NCI-H1930 (cell line): Measurements from ENCODE around the gene RTL5.

Source experiments
- DNase-seq, 2 experiments: peaks; one replicate each; lab custom pipeline; 2025; lab: John Stamatoyannopoulos, UW

The RTL5 gene

DNA sequence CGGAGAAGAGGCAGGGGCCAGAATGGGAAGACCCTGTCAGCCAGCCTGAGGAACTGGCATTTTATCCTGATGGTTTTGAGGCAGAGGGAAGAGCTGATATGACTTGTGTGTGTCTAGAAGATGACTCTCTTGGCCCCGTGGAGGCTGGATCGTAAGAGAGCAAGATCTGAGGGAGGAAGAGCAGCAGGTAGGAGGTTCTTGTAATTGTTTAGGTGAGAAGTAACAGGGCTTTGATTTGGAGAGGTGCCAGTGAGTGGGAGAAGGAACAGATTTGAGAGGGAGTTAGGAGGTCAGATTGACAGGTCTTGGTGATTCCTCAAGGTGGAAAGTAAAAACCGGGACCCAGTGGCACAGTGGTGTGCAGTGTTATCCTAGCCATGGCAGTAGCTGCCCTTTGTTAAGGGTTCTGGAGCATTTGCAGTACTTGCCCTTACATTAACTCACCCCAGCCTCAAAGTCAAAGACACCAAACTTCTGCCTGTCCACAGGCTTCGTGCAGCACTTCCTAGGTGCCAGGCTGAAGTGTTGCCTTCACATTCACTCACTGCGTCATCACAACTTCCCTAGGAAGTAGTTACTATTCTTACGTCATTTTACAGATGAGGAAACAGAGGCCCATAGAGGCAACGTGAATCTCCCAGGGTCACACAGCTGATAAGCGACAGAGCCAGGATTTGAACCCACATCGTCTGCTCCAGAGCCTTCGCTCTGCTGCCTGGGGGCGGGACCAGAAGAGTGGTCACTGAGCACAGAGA, 23.7 kb downstream of the RTL5 start:
- DNase-seq = no peak

GRCh38 chrX:72107320-72107719, 24.4 kb downstream of the RTL5 start:
- no peak for DNase-seq

DNA sequence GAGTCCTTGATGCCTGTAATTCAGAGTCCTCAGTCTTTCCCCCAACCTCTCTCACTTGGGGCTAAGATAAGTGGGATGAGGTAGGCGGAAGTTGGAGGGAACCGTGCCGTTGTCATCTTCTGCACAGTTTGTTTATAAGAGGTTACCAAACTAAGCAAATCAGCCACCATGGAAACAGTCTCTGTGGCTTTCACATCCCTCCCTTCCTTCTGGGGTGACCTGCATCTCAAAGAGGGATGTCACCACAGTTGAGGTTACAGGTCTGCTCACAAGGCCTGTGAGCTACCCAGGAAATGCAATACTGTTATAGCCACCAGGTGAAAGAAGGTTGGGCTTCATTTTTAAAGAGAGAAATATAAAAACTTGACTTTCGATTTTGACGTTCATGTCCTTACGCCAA, 26.3 kb downstream of the RTL5 start:
- DNase-seq = no peak

DNA sequence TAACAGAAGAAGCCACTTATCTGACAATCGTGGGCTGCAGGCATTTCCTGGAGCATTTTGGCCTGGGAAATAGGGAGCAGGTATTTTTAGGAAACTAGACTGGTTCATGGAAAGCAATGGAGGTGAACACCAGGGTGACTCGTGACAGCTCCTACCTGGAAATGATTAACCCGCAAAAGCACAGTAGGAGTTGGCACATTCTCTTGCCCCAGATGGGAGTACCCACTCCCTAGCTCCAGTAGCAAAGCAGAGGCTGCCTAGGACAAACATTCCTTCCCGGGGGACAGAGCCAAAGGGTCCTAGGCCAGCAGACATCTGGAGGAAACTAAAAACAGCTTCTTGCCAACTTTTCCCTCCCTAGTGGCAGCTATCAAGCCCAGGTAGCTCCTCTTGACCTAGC, 29.0 kb downstream of the RTL5 start:
- DNase-seq = no peak

DNA sequence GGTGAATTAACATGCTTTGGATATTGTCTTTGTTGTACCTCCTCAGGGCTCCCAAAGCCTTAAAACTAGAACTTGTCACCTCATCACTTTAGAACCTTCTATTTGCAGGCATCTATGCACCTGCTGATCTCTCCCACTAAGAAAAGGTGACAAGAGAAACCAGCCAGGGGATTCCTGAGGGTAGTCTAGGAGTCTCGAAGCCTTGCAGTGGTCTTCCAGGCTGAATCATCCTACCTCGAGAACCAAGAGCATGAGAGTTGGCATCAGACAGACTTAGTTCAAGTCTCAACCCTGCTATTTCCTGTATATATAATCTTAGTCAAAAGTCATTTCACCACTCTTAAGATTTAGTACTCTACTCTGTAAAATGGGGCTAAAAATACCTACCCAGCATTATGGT, 29.6 kb downstream of the RTL5 start:
- no peak for DNase-seq

DNA sequence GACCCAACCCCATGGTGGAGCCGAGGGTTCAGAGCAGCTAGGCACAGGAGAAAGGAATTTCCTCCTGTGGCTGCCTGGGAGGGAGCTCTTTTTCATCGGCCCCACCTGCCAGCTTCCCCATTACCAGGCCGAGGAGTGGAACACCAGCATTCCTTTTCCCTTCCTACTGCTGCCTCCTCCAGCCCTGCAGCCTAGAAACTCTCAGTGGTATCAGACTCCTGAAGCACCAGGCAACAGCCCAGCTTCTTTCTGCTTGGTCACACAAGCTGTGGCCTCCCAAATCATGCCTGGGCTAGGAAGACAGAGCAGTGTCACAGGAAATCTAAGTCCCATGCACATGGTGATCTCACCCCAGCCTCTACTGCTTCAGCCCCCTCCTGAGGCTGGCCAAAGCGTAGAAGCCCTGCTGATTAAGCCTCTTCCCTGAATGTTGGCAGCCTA, 30.1 kb downstream of the RTL5 start:
- no peak for DNase-seq

- no peak for DNase-seq
Measured at GRCh38 chrX:72100824-72101351, 30.8 kb downstream of the RTL5 start.

DNA sequence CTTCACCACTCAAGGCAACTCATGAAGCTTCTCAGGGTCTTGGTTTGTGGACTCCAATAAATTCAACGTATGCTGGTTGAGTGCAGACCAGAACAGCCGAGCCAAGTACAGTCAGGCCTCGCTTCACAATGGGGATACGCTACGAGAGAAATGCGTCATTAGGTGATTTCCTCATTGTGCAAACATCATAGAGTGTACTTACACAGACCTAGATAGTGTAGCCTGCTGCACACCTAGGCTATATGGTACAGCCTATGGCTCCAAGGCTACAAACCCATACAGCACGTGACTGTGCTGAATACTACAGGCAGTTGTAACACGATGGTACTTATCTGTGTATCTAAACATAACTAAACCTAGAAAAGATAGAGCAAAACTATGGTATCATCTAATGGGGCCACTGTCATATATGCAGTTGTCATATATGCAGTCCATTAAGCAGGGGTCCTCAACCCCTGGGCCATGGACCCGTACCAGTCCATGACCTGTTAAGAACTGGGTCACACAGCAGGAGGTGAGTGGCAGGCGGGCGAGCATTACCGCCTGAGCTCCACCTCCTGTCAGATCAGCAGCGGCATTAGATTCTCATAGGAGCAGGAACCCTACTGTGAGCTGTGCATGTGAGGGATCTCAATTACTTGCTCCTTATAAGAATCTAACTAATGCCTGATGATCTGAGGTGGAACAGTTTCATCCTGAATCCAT, 31.5 kb downstream of the RTL5 start:
- DNase-seq = no peak

DNA sequence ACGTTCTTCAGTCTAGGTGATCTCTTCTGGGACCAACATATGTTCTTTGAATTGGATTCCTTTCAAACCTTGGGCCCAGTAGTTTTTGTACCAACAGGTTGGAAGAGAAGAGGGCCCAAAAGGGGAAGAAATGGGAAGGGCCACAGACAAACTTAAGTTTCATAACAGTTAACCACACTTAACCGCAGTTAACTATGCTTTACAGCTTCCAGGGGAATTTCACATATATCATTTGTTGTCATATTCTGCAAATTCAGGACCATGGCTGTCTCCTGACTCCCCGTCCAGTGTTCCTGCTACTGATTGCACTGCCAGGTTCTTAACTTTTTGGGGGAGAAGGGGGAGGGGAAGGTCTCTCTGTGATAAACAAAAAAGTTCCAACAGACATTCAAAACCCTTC, 34.6 kb downstream of the RTL5 start:
- no peak for DNase-seq

DNA sequence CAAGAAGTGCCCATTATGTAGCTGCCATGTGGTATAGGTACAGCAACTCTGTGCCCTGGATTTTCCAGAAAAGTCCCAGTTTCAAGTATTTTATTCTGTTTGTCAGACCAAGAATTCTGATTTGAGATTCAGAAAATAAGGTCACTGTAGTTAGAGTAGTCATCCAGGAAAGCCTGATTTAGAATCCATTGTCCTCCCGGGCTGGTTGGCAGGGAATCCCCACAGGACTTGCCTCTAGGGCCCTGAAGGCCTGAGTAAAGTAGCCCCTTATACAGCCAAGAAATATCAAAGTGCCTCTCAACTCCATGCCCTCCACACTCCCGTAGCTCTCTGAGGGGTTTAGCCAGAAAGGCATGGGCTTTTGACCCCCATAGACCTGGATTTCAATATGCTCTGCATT, 36.3 kb downstream of the RTL5 start:
- DNase-seq = no peak

GRCh38 chrX:72094894-72095293, 36.8 kb downstream of the RTL5 start:
- DNase-seq = no peak

GRCh38 chrX:72089254-72089653, 42.5 kb downstream of the RTL5 start:
- no peak for DNase-seq

DNA sequence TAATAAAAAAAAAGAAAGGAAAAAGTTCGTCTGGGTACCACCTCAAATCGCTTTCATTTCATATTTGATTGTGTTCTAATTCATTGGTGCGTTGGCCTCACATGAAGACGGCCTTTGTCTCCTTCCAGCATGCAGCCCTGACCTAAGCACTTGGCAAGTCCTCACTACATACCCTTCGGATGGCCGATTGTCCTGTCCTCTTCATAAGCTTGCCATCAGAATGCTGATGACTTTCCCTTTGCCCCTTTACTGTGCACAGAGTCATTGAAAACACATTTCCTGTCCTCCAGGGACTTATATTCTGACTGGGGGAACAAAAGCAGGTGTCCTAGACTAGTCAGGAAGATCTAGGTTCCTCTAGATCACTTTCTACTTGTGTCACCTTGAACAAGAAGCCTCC, 43.0 kb downstream of the RTL5 start:
- no peak for DNase-seq

- DNase-seq = no peak
Measured at GRCh38 chrX:72086995-72087394, 44.7 kb downstream of the RTL5 start.

DNA sequence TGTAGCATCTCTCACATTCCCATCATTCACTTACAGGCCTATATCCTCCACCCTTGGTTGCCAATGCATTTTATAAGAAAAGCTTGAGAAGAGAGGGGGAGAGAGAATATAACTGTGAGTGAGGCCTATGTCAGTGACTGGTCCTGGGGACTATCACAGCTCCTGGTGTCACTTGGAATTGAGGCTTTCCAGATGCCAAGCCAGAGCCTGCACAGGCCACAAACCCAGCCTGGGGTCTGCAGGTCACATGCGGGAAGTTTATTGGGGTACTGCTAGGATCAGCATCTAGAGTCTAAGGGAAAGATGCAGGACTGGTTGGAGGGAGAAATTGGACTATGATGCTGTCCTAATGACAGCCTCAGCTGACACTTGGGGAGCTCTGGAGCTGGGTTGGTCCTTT, 47.6 kb downstream of the RTL5 start:
- DNase-seq = no peak

DNA sequence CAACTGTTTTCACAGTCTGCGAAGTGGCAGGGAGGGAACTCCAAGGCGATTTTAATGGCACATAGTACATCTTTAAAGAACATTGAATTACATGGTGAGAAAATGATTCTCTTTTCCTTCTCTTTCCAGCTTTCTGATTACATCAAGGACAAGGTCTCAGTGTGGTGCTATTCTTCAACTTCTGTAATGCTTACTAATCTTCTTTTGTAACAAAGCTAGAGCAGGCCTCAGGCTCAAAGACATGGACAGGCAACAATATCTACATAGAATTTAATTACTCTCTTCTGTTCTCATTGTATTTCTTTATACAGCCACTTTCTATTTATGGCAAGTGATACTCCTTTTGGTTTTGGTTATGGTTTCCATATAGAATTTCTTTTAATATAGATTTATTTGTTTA, 48.4 kb downstream of the RTL5 start:
- DNase-seq = no peak

DNA sequence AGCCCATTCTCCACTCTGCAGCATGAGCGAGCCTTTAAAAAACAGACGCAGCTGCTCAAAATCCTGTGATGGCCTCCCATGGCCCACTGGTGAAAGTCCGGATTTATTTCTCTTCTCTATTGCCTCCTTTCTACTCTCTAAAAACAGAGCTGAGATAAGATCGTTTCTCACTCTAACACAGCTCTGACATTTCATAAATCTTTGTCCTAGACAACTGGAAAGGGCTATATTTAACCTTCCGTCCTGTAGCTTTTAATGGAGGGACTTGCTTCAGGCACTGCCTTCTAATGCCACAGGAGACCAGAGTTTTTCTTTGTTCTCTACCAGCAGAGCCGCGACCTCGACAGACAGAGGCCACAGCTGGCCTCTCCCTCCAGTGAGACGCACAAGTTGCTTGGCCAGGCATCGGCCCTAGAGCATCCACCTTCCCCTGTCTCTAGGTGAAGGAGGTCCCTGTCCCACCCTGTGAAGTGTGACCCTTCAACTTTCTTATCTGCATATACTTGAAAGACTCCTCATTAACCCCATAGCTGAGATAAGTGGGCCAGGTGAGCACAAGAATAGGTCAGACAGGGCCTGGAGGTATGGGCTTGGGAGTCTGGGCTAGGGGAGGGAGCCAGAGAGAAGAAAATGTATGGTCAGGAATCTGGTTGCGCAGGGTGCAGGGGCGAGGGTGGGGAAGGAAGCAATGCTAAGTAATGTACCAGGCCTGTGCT, 50.0 kb downstream of the RTL5 start:
- DNase-seq = no peak

DNA sequence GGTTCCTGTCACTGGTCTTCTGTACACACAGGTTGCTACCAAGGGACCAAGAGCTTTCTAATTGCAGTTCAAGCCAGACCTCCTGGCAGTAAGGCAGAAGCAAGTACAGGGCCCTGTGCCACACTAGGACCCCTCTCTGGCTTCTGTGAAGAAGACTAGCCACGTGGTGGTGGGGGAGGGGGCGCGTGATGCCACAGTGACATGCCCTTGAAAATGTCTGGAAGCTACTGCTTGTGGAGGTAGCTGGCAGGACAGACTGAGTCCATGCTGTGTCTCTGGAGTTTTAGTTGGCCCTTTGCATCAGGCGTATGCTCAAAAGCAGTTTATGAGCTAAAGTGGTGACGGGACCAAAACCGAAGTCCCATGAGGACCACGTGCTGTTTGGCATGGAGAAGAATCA, 50.9 kb downstream of the RTL5 start:
- no peak for DNase-seq

DNA sequence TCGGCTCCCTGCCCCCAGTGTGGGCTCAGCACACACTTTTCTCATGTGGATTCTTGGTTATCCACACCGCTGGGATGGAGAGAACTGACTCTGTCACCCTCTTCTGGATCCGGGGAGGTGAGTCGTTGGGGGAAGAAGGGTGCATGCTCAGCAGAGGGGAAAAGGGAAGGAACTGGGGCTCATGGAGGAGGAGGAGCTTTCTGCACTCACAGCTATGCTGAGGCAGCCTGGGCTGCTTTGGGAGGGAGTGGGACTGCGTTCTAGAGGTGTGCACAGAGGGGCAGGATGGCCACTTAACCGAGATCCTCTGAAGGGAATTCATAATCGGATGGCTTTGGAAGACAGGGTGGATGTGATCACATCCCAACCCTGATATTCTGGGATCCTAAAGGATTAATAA, 51.6 kb downstream of the RTL5 start:
- no peak for DNase-seq

- no peak for DNase-seq
Measured at GRCh38 chrX:72079607-72080006, 52.1 kb downstream of the RTL5 start.

GRCh38 chrX:72078411-72078810, 53.3 kb downstream of the RTL5 start:
- no peak for DNase-seq
